IPS-18c (cell line): Measurements from ENCODE around the gene SARNP.

Experiments
- H3K4me3 ChIP-seq: 2 replicates; pipeline ENCODE4 v1.7.0; 2013; ENCODE audit warnings: low read depth, mild to moderate bottlenecking, low read length, moderate library complexity; ENCODE audit not compliant: insufficient read depth
- H3K9me3 ChIP-seq: one replicate; pipeline ENCODE4 v1.6.1; 2013; ENCODE audit warnings: mild to moderate bottlenecking, low read length, moderate library complexity; ENCODE audit not compliant: control insufficient read depth, insufficient read depth

Gene SARNP

DNA sequence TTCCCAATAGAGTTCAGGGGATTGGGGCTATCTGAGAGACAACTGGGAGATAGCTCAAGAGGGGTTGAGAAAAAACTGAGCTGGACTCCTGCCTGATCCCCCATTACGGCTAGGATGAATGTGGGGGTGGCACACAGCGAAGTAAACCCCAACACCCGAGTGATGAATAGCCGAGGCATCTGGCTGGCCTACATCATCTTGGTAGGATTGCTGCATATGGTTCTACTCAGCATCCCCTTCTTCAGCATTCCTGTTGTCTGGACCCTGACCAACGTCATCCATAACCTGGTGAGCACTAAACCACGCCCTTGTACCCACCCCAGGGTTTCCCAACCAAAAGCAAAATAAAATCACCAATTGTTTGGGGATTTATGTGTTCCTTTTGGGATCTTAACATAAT is 1.4 kb upstream of the SARNP start:
- peak overlapping the region; percentile 85; the same call in 1 of the 2 replicates for H3K4me3 ChIP-seq
- no peaks in the 10 kb centered on the region for H3K9me3 ChIP-seq

DNA sequence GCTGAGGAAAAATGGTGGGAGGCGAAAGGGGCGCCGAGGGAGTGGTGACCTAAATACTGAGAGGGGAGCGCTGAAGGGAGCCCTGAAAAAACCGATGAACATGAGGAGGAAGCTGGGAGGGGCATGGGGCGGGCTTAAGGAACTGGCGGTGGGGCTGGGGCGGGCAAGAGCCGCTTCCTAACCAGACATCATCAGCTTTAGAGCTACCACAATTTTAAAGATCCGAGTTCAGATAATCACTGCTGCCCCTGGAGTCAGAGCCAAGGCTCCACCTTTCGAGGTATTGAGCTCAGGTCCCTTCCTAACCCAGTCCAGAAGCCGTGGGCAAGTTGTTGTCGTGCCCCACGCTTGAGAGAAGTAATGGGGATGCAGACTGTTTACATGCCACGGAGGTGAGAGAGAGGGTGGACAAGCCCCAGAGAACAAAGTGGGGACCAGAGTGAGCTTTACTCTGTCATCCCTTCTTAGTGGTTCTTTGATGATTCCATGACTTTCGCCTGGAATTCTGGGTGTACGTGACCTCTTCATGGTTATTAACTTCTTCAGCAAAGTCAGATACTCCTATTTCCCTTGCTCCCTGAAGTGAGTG is 710 bp upstream of the SARNP start:
- Histone ChIP-seq H3K9me3 (no peaks in the 10 kb centered on the region), H3K4me3 (peak overlapping the region; percentile 85)

- Histone ChIP-seq H3K4me3 (peak overlapping the region; percentile 90), H3K9me3 (no peaks in the 10 kb centered on the region)
These were observed 611 bp downstream of the SARNP start for GRCh38 chr12:55816881-55817344.

- no peak overlapping the region for H3K4me3 ChIP-seq
- H3K9me3 ChIP-seq, result no peaks in the 10 kb centered on the region
These were observed 2.1 kb downstream of the SARNP start for GRCh38 chr12:55815473-55815872.

DNA sequence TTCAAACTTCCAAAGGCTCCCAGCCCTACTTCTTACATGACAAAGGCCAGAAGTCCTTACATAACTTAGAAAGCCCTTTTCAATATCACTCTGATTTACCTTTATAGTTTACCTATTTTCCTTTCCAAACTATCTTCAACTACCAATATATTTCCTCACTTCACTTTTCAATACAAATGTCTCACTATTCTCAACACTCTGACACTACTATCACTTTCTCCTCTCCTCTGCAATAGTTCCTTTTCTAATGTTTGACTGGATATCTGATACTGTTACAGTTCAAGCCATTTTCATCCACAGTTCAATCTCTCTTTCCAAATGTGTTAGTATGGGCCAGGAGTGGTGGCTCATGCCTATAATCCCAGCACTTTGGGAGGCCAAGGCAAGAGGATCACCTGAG is 3.3 kb downstream of the SARNP start:
- no peaks in the 10 kb centered on the region for H3K9me3 ChIP-seq
- no peak overlapping the region for H3K4me3 ChIP-seq

DNA sequence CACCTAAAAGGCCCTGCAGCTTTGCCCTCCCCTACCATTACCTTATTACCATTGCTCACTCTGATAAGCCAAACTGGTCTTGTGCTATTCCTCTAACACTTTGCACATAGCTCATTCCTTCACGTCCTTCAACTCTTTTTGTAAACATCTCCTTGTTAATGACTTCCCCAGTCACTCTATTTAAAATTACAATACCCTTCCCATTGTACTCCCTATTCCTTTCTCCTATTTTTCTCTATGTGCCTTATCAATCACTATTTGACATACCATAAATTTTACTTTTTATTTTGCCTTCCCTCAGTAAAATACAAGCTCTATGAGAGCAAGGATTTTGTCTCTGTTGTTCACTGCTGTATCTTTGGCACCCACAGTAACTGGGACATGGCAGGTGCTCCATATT is 5.4 kb downstream of the SARNP start:
- Histone ChIP-seq H3K4me3 (no peak overlapping the region), H3K9me3 (no peaks in the 10 kb centered on the region)

DNA sequence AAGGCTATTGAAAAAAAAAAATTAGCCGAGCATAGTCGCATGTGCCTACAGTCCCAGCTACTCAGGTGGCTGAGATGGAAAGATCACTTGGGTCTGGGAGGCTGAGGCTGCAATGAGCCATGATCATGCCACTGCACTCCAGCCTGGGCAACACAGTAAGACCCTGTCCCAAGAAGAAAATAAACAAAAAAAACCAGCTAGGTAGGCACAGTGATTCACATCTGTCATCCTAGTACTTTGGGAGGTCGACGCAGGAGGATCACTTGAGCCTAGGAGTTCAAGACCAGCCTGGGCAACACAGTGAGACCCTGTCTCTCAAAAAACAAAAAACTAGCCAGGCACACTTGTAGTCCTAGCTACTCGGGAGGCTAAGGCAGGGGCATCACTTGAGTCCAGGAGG is 8.2 kb downstream of the SARNP start:
- Histone ChIP-seq H3K9me3 (no peaks in the 10 kb centered on the region), H3K4me3 (no peak overlapping the region)

DNA sequence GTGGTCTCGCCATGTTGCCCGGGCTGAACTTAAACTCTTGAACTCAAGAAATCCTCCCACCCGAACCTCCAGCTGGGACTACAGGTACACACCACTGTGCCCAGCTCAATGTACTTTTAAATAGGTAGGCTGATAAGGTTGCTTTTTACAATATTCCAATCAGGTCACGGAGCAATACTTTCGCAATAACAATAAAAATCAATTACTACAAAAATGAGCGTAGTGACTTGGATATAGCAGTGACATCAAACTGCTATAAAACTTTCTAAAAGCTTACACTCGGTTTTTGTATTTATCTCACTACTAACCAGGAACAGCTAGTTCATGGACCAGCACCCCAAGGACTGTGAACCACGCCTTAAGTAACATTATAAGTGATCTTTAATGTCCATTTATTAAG is 10.5 kb downstream of the SARNP start:
- no peaks in the 10 kb centered on the region for H3K9me3 ChIP-seq
- H3K4me3 ChIP-seq, result no peak overlapping the region

DNA sequence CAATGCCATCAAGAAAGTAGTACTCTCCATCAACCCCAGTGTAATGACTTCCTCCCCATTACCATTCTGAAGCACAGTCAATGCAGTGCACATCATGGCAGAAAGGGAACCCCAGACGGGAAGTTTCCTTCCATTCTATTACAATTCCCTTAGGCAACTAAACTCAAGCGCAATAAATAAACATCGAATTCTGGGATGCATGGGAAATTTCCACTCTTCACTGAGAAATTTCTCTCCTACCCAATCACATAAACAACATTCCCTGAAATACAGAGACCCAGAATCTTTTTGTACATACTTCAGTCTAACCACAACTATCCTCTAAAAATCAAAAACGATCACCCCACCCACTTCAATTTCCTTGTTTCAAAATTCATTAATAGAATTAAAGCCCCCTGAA is 20.0 kb downstream of the SARNP start:
- Histone ChIP-seq H3K9me3 (no peaks in the 10 kb centered on the region), H3K4me3 (no peak overlapping the region)

- no peaks in the 10 kb centered on the region for H3K9me3 ChIP-seq
- H3K4me3 ChIP-seq, result no peak overlapping the region
These were observed 20.5 kb downstream of the SARNP start for GRCh38 chr12:55797068-55797467.

- Histone ChIP-seq H3K9me3 (no peaks in the 10 kb centered on the region), H3K4me3 (no peak overlapping the region)
These were observed 21.6 kb downstream of the SARNP start for GRCh38 chr12:55795950-55796349.

- no peaks in the 10 kb centered on the region for H3K9me3 ChIP-seq
- H3K4me3 ChIP-seq, result no peak overlapping the region
These were observed 27.6 kb downstream of the SARNP start for GRCh38 chr12:55789893-55790292.

DNA sequence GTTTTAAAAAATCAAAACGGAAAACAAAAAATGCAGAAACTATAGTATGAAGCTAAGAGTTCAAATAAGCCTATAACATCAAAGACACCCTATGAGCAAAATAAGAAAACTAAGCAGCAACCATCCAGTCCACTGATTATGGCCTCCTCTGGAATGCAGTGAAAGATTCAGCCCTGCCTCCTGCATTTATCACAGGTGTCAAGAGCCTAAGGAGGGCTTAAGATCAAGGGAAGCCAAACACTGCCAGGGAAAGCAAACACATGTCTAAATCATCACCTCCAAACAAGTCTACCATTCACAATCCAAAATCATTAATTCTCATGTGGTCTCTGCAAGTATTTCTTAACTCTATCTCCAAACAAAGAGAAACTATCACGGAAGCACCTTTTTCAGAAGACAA is 28.4 kb downstream of the SARNP start:
- no peak overlapping the region for H3K4me3 ChIP-seq
- H3K9me3 ChIP-seq, result no peaks in the 10 kb centered on the region

- no peak overlapping the region for H3K4me3 ChIP-seq
- no peaks in the 10 kb centered on the region for H3K9me3 ChIP-seq
These were observed 29.0 kb downstream of the SARNP start for GRCh38 chr12:55788546-55788945.

- Histone ChIP-seq H3K9me3 (no peaks in the 10 kb centered on the region), H3K4me3 (no peak overlapping the region)
These were observed 36.8 kb downstream of the SARNP start for GRCh38 chr12:55780685-55781084.

GRCh38 chr12:55777856-55778255 is 39.7 kb downstream of the SARNP start:
- Histone ChIP-seq H3K4me3 (no peak overlapping the region), H3K9me3 (no peaks in the 10 kb centered on the region)

DNA sequence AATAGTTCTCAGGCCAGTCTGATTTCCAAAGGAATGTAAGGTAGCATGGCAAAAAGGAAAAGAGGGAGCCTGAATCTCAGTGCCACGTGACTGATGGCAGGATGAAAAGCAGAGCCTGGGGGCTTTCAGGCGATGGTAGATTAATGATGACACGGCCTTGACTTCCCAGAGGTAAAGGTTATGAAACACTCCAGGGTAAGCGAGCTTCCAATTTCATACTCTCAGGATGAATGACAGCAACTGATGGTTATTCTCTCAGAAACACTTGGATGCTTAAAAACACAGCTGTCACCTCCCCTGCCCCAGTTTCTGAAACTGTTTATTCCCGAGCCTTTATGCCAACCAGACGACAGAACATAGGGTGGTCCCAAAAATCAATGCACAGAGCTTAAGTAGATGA is 45.8 kb downstream of the SARNP start:
- Histone ChIP-seq H3K4me3 (no peak overlapping the region), H3K9me3 (no peaks in the 10 kb centered on the region)

GRCh38 chr12:55767156-55767555 is 50.4 kb downstream of the SARNP start:
- no peak overlapping the region for H3K4me3 ChIP-seq
- H3K9me3 ChIP-seq, result no peaks in the 10 kb centered on the region

DNA sequence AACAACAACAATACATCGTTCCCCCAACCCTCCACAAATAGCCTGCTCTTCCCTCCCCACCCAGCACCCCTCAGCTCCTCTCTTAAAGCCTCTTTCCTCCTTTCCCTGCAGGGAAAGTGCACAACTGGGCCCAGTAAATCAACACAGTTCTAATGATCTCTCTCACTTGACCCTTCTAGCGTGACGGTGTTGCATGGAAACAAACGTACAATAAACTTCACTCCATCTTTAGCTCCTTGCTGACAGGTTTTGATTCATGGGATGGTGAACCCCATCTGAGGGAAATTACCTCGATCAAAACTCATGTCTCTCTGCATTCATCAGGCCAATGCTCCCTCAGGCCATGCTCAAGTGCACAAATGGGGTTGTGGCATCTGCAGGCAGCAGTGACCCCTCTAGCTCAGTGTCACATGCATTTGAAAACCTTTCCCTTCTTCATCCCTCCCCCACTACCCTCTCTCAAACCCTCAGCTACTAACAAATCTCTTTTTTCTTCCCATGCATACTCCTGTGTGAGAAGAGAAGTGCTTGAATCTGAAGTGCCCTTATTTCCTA is 51.7 kb downstream of the SARNP start:
- no peaks in the 10 kb centered on the region for H3K9me3 ChIP-seq
- no peak overlapping the region for H3K4me3 ChIP-seq
